CD4-positive, alpha-beta T cell treated with Interferon alpha-2 for 1 hour (primary cell): Measurements from ENCODE around the gene MTLN.
"Not testable (repeated sequence)": the region's sequence is repeated elsewhere in the genome, so short reads cannot be mapped to it uniquely, and the experiment has no call there.

ENCODE experiments used
- DNase-seq, 2 donors: peaks; one replicate each; pipeline ENCODE4 v3.0.0-alpha.2; 2020 to 2022

MTLN gene

GRCh38 chr2:110211938-110212858 lies at the start of gene MTLN:
Gene MTLN, minus strand, starts transcription at chr2:110212547. Its CDS starts 22 bp downstream, at chr2:110212525.
- DNase-seq: peak; percentile 68 to 81

- not testable (repeated sequence) for DNase-seq
Measured at GRCh38 chr2:110261910-110262309, 49.6 kb upstream of the MTLN start.

GRCh38 chr2:110248081-110248795 lies 35.9 kb upstream of the MTLN start:
- DNase-seq: not testable (repeated sequence)

GRCh38 chr2:110245488-110246435 lies 33.4 kb upstream of the MTLN start:
- DNase-seq: not testable (repeated sequence)

- not testable (repeated sequence) for DNase-seq
Measured at GRCh38 chr2:110243283-110243682, 30.9 kb upstream of the MTLN start.

- DNase-seq: not testable (repeated sequence)
Measured at GRCh38 chr2:110234514-110234913, 22.2 kb upstream of the MTLN start.

GRCh38 chr2:110229886-110230285 lies 17.5 kb upstream of the MTLN start:
- DNase-seq: not testable (repeated sequence)

GRCh38 chr2:110222626-110223025 lies 10.3 kb upstream of the MTLN start:
- DNase-seq: not testable (repeated sequence)

GRCh38 chr2:110221938-110222337 lies 9.6 kb upstream of the MTLN start:
- no peak for DNase-seq

- no peak for DNase-seq
Measured at GRCh38 chr2:110220190-110220564, 7.8 kb upstream of the MTLN start.

GRCh38 chr2:110219496-110220189 lies 7.3 kb upstream of the MTLN start:
- DNase-seq: no peak

- not testable (repeated sequence) for DNase-seq
Measured at GRCh38 chr2:110218889-110219288, 6.5 kb upstream of the MTLN start.

GRCh38 chr2:110216803-110217202 lies 4.5 kb upstream of the MTLN start:
- no peak for DNase-seq

GRCh38 chr2:110216199-110216598 lies 3.9 kb upstream of the MTLN start:
- DNase-seq: no peak

- DNase-seq: no peak
Measured at GRCh38 chr2:110215566-110216158, 3.3 kb upstream of the MTLN start.

- DNase-seq: no peak
Measured at GRCh38 chr2:110215091-110215490, 2.7 kb upstream of the MTLN start.

GRCh38 chr2:110213522-110213921 lies 1.2 kb upstream of the MTLN start:
- not testable (repeated sequence) for DNase-seq

- no peak for DNase-seq
Measured at GRCh38 chr2:110205660-110206455, 6.5 kb downstream of the MTLN start.

GRCh38 chr2:110204408-110205385 lies 7.7 kb downstream of the MTLN start, which contains the start of gene NPHP1:
Gene NPHP1, minus strand, starts transcription at chr2:110205013. Its CDS starts 45 bp downstream, at chr2:110204968.
- peak; percentile 79 to 86 for DNase-seq
